Ramos (cell line): ENCODE measurements around the gene LRRC18.

ENCODE experiments used
- in situ Hi-C: fragments of 300-500 bp; cut with MboI; formaldehyde crosslinking; loops from one replicate; pipeline ENCODE4 v1.14.3; 2022; ENCODE audit warnings: low sequenced_read_pairs; ENCODE audit not compliant: unreplicated experiment

Gene LRRC18

DNA sequence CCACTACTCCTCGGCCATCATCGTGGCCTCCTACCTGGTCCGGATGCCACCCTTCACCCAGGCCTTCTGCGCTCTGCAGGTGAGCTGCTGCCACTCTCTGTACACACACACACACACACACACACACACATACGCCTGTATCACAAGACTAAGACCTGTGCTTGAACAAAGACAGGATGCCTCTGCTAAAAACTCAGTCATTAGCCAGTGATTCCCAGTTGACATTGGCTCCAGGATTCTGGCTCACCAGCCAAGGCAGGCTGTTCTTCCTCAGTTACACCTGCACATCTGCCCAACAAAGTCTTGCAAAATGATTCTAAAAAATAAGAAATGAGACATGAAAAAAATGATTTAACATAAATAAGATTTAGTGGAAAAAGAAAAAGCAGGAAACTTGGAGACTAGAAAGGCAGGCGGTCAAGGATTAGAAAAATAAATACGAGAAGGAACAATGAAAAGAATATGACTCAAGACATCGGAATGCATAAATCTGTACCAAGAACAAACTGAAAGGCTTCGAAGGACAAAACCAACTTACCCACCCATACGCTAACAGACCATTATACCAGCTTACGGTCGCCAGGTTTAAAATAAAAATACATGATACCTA, 7.4 kb upstream of the LRRC18 start:
- in situ Hi-C loops = no loop called here

DNA sequence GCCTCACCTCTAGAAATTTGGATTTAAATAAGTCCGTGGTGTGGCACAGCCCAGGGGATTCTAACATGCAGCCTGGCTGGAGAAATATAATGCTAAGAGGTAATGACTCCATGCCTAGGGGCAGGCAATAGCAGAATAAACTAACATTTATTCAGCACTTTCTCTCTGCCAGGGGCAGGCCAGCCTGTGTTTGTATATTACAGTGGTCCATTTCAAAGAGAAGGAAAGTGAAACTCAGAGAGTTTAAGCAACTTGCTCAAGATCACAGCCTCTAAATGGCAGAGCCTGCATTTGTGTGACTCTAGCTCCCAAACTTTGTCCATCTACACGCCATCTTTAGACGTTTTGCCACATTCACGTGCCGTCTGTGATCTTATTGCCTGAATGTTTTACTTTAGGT, 6.7 kb upstream of the LRRC18 start:
- in situ Hi-C loops = no loop called here

DNA sequence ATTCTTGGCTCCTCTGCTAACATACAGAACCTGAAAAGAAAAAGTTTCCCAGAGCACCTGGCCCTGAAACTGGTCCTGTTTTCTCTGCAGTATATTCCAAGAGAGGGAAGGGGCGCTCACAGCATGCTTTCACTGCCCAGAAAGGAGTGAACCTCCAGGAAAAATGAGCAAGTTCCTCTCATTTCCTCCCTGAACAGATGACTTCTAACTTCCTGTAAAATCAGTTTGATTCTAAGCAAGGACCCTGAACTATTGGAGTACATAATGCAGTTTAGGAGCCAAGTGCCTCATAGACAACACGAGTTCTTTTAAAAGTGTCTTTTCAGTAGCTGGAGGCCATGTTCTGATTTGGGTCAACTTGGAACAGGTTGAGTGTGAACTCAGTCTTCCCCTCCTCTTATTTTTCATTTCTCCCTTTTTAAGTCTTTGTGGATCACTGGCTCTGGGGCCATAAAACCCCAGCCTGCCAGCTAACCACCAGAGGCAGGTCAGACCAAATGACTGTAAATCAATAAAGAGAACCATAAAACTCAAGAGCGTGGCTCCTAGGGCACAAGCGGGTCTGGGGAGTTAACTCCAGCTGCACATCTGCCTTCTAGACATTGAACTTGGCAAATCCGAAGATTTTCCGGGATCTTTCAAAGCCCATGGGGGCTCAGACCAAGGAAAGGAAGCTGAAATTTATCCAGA, 5.9 kb upstream of the LRRC18 start:
- in situ Hi-C loops = no loop called here

DNA sequence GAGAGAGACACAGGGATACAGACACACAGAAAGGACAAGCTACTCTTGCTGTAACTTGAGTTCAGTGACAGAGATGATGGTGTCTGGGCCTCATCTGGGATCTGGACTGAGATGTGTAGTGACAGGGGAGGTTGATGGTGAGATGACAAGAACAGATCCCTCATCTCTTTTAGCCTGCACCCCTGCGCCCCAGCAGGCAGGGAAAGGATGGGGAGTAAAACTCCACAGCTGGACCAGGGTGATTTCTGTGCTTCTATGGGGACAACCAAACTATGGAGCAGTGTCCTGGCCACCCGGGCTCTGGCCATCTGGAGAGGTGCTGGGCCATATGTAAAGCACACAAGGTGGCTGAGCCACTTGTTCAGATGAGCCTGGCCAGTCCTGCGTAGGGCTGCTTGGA, 4.5 kb upstream of the LRRC18 start:
- in situ Hi-C loops = no loop called here

DNA sequence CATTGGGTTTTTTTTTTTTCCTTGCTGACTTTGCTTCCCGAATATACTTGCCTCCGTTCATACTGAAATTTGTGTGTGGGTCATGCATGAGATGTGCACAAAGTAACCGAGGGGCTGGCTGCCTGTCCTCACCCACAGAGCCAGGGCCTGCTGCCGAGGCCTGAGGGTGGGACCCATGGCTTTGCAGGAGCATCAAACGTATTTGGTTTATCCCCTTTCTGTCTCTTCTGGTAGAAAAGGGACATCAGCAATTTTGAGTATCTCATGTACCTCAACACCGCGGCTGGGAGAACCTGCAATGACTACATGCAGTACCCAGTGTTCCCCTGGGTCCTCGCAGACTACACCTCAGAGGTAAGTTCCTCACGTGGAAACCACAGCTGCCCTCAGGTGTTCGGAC, 3.5 kb upstream of the LRRC18 start:
- in situ Hi-C loops = no loop called here

DNA sequence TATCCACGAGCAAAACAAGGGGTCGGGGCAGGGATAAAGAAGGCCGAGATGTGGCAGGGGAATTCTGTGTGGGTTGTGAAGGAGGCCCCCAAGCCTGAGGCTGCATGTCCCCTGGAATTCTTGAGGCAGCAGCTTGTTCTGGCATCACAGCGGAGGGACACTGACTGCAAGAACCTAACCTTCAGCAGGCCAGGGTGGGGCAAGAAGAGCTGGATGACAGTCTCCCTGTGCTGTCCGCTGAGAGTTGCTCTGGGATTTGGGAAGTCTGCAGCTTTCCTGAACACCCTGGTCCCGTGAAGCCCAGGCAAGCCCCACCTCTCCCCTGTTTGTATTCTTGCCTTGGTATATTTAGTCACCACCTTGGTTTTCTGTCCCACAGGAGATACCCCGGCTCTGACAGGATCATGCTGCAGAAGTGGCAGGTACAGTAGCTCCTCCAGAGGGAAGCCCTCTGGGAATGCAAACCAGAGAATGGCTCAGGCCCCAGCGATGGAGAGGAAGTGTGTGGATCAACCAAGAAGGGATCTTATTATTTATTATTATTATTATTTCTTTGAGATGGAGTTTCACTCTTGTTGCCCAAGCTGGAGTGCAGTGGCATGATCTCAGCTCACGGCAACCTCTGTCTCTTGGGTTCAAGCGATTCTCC, 1.9 kb upstream of the LRRC18 start:
- in situ Hi-C loops = no loop called here

DNA sequence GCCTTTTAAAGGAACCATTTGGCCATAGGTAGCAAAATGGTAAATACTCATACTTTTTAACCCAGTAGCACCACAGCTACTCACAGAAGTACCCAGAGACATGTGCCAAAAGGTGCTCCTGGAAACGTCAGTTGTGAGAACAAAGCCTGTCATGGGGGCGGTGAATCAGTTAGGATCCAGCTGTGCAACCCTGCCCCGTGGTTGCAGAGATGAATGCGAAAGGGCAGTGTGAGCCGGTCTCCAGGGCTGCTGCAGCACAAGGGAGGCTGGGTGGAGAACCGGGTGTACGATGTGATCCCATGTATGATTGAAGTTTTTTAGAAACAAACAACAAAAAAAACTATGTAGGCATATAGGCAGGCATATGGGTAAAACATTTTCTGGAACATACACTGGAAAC, 1.3 kb upstream of the LRRC18 start:
- in situ Hi-C loops = no loop called here

DNA sequence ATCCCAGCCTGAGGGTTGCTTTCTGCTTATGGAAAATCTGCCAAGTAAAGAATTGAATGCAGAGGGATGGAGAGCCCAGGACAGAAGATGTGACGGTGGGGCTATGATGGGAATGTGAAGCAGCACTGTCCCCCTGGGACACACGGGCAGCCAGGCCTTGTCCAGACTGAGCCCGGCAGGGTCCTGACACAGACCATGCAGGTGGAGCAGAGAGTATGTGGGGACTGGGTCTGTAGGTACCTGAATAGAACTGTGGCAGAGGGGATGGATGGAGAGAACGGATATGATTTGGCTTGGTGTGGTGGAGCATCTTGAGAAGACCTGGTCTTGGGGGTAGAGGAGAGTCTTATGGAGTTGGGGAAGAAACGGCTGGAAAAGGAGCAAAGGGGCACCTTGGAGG, 732 bp upstream of the LRRC18 start:
- in situ Hi-C loops = no loop called here

DNA sequence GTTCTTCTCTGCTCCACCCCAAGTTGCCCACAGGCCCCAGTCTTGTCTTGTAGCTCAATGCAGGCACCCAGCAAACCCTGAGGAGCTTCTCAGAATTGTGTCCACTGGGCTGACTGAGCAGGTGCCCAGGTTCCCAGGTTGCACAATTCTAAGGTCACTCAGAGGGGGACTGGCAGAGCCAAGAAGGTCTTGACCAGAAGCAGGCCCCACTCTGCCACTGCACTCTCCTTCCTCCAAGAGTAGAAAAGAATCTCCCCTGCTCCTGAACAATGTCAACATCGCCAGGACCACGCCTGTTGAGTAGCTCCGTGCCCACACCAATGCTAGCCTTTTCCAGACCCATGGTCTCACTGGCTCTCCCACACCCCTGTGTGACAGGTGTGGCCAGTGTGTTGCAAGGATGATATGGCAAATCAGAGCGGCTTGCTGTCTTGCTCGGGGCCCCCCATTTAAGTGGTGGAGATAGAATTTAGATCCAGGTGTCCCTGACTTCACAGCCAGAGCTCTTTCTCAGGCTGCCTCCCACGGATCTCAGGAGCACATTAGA, 577 bp downstream of the LRRC18 start:
- in situ Hi-C loops = no loop called here

DNA sequence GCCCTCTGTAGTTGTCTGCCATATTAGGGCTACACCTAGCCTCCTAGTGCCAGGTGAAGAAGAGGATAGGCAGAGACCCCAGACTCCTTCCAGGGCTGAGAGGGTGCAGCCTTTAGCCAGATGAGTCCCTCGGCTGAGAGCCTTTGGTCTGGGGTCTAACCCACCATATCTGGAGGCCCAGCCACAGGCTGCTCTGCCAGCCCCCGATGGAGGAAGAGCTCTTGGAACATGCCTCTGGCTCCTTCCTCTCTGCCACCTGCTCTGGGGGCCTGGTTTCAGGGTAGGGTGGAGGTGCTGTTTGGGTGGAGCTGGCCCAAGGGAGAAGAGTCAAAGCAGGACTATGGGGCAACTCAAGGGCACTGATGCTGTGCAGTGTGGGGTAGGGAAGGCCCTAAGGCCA, 1.4 kb downstream of the LRRC18 start:
- in situ Hi-C loops = no loop called here

DNA sequence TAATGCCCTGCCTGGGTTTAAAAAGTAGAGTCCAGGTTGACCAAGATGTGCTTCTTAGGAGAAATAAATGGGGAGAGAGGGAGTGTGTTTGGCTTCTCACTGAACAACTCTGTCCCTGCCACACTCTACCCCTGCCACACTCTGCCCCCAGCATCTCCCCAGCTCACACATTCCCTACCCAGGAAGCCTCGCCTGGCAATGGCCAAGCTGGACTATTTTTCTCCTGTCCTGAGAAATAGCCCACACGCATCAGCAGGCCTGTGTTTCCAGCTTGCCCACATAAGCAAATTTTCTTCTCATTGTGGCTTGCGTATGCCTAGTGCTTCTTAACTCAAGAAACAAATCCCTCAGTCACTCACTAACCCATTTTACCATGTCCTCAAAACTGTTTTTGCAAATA, 1.8 kb downstream of the LRRC18 start:
- in situ Hi-C loops = no loop called here

DNA sequence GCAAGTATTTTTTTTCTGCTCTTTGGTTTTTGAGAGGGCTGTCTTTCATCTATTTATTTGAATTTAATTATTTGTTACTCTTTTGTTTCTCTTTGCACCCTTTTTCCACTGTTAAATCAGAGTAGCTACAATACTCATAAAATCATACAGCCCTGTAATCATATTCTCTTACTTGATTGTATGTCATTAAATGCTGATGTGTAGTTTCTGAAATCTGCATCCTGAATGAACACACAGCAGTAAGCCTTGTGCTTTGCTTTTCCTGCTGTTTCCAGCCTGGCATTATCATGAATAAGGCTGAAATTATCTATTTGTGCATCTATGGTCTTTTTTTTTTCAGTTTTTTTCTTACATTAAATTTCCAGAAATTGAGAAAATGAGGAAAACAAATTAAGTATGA, 4.1 kb downstream of the LRRC18 start:
- in situ Hi-C loops = no loop called here

DNA sequence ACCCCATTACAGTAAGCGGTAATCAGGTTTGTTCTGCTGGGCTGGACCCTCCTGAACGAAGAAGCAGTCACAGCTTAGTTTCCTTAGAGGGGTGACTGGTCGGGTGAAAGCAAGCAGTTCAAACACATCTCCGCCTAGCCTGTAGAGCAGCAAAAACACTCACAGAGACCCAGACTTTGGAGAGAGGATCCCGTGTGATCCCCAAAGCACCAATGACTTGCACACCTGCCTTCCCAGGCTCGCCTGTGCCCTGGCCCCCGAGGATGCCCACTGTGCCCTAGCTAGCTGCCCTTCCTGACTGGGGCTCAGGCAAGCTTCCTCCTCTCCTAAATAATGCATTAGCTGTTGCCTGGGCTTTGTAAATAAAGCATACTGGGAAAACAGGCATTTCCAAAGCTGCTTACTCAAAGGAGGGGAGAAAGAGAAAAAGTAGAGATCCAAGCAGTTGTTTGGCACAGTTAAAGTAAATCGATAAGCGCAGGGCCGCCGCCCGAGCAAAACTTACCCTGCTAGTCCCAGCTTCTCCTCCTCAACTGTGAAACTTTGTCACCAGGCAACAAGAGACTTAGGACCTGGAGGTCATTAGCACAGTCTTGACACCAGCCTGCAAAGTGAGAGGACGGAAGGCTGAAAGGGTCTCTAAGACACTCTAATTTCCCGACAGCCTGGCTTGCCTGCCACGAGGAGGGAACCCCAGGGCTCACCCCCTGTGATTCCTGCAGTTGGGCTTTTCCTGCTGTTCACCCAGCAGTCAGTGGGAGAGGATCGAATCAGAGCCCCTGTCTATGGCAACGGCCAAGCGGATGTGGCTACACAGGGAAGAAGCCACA, 4.8 kb downstream of the LRRC18 start:
- in situ Hi-C loops = no loop called here

DNA sequence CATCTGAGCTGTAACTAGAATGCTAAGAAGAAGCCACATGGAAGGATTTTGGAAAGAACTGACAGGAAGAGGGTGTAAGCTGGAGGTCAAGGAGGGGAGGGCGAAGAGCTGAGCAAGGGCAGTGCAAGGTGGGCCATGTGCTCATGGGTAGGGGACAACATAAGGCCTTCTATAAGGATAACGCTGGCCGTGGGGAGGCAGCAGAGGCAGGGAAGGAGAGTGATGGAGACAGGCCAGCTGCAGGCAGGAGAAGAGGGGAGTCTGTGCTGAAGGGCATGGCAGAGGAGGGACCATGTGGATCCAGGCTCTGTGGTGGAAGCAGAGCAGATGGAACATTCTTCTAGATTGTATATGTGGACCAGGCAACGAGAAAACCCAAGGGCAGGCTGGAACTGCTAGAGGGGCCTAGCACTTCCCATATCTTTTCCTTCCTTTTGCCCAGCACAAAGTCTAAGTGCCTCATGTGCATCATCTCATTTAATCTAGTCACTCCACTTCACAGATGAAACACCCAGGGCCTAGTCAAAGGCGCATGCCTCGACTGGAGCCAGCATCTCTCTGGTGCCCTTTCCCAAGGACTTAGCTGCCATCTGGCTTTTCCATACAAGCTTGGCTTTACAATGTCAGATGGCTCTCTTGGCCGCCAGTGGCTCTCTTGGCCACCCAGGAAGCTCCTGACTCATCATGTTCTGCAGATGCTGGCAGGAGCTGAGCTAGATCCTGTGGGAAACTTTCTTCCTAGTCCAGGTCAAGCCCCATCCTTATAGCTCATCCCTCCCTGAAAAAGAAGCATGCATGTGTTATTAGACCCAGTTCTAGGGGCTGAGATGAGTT, 6.6 kb downstream of the LRRC18 start:
- in situ Hi-C loops = no loop called here

DNA sequence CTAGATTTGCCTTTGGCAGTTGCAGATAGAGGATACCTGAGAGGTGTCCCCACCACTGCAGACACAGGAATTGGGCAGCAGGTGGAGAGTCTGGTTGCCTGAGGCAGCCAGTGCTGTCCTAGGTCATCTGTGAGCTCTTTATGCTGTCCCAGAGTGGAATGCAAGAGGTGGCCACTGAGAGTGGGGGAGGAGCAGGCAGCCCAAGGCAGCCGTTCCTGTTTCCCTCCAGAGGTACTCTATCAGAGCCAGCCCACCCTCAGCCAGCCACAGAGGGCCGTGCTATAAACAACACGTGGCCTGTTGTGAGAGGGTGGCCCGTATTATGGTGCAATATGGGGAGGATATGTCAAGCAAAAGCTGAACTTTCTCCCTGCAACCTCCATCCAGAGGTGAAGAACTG, 8.5 kb downstream of the LRRC18 start:
- in situ Hi-C loops = no loop called here

DNA sequence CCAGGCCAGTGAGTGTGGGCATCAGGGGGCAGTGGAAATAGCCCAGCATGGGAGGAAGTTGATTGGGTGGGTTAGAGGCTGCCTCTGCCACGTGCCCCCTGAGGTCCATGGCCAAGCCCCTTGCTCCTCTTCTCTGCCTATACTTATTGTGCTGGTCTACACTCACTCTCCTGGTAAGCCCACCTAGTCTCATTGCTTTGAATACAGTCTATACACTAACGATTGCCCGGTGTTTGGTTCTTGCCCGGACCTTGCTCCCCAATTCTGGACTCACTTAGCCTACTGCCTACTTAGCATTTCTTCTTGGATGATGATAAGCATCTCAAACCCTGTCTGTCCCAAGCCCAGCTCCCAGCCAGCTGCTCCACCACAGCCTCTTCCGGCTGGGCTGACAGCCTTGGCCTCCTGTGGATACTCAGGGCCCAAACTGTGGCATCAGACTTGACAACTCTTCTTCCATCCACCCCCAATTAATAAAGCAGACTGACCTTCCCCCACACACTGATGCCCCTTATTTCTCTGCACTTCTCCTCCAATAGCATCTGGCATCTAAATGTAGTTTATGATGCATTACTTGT, 10.1 kb downstream of the LRRC18 start:
- in situ Hi-C loops = no loop called here

DNA sequence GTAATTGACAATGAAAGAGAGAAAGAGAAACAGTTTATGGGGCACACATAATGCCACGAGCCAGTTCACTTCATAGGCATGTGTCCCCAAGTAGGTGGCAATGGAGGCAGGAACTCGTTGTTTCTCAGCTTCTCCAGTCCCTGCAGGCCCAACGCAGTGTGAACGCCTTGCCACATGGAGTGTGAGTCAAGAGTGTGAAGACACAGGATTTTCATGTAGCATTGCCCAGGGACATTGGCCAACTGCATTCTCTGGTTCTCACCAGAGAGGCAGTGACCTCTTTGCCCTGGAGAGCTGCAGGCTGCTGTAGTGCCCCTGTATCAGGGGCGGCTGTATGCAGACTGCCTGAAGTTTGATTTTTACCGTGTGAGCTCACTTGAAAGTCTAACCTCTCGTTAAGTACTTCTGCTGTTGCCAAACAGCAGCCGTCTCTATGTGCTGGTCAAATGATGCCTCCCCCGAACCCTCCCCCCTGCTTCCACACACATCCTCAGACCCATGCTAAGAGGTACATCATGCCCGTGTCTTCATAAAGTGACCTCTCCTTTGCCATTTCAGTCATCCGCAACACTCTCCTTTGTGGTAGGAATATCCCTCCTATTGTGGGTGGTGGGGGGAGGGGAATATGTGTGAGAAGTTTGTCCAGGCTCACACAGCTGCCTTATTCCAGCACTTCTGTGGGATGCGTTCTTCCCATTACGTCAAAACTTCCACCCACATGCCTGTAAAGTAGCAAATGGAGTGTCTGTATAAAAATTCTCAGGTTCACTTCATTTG, 12.7 kb downstream of the LRRC18 start:
- in situ Hi-C loops = no loop called here

DNA sequence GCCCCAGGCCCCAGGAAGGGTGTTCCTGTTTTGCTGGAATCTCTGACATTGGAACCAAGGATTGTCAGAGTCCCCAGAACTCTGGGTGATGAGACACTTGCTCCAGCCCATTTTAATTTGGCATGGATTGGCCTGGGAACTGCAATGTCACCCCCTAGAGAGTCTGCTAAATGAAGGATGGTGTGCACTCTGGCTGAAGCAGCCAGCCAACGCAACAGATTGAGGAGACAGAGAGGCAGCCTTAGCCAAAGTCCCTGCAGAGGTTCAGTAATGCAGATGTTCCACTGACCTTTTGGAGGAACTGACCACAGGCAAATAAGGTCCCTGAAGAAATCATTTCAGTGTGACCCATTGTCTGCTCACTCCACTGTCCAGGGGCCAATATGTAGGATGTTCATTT, 13.4 kb downstream of the LRRC18 start:
- in situ Hi-C loops = no loop called here

DNA sequence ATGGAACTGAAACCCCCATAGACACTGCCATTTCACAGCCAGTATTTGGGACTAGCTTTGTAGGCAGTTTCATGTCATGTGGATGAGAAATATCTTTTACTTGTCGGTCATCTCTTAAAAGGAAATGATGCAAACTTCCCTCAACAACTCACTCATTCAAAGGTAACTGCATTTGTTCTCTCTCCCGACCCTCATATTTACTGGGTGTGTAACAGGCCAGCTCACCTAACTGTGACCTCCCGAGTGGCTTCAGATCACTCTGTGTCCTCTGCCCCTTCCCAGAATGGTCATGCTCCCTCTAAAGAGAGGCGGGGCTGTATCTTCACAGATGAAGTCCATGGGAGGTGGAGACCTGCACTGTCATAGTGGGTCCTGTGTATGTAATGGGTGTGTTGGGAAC, 14.7 kb downstream of the LRRC18 start:
- in situ Hi-C loops = no loop called here
